GM18508 (cell line): ENCODE results near the gene SLIT1.

Experiments
- ATAC-seq: cut with Tn5 transposase; IDR thresholded peaks from one replicate; pipeline ENCODE4 v1.9.1; 2021; ENCODE audit warnings: moderate number of reproducible peaks; ENCODE audit not compliant: insufficient read depth, unreplicated experiment

The SLIT1 gene

GRCh38 chr10:97056003-97056630 is 129.6 kb downstream of the SLIT1 start:
- no peak for ATAC-seq

- no peak for ATAC-seq
Observed at GRCh38 chr10:97053276-97053675, 132.5 kb downstream of the SLIT1 start.

GRCh38 chr10:97050956-97051496 is 134.7 kb downstream of the SLIT1 start:
- no peak for ATAC-seq

- ATAC-seq = no peak
Observed at GRCh38 chr10:97050205-97050745, 135.5 kb downstream of the SLIT1 start.

DNA sequence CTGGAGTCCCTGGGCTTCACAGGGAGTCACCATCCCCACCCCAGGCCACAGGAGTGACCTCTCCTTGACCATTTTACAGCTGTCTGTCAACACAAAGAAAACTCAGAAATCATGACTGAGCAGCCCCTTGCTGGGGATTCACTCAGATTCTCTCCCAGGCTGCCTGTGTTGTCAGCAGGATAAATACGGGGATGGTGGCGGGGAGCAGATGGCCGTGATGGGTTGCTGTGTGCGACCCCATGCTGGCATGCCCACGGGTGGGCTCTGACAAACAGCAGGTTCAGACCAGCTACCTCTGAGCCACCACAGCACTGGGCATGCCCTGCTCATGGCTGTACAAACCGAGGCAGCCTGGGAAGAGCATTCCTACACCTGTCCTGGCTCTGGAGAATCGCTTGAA is 136.1 kb downstream of the SLIT1 start:
- no peak for ATAC-seq

DNA sequence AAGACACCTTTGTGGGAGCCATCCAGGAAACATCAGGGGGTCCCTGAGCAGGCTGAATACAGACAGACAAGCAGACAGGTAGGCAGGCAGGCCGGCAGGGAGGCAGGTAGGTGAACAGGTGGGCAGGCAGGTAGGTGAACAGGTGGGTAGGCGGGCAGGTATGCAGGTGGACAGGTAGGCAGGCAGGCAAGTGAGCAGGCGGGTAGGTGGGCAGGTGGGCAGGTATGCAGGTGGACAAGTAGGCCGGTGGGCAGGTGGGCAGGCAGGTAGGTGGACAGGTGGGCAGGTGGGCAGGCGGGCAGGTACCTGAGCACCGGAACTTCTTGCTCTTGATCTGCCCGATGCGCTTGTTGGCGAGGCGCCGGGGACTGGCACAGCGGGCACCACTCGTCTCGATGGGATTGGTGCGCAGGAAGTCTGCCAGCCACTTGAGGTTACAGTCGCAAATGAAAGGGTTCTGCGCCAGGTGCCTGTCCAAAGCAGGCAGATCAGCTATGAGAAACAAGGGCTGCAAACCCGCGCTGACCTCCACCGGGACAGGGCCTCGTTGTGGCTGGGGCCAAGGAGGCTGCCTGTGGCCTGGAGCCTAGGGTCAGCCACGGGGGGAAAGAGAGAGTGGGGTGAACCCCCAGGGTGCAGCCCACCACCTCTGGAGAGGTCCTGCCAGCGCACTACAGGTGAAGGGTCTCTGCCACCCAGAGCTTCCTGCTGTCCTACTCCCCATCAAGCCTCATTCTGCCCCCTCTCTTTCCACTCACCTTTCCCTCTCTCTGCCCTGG is 136.9 kb downstream of the SLIT1 start:
- ATAC-seq = no peak

DNA sequence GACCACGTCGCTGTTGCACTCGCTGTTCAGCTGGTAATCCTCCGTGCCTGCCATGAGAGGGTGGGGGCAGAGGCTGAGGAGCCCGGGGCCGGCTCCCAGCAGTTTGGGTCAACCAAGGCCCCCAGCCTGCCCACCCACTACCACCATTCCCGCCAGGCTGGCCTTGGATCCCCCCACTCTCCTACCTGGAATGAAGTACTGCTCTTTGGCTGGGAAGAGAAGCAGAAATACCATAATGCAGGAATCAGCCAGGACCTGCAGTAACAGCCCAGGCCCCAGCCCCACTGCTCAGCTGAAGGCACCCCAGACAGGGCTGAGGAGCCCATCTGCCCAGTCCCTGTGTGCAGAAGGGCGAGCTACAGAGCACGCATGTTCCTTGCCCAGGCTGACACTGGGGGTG is 138.0 kb downstream of the SLIT1 start:
- no peak for ATAC-seq

- ATAC-seq = no peak
Observed at GRCh38 chr10:97047083-97047736, 138.5 kb downstream of the SLIT1 start.

- no peak for ATAC-seq
Observed at GRCh38 chr10:97046456-97047082, 139.2 kb downstream of the SLIT1 start.

- ATAC-seq = no peak
Observed at GRCh38 chr10:97043563-97043855, 142.2 kb downstream of the SLIT1 start.

DNA sequence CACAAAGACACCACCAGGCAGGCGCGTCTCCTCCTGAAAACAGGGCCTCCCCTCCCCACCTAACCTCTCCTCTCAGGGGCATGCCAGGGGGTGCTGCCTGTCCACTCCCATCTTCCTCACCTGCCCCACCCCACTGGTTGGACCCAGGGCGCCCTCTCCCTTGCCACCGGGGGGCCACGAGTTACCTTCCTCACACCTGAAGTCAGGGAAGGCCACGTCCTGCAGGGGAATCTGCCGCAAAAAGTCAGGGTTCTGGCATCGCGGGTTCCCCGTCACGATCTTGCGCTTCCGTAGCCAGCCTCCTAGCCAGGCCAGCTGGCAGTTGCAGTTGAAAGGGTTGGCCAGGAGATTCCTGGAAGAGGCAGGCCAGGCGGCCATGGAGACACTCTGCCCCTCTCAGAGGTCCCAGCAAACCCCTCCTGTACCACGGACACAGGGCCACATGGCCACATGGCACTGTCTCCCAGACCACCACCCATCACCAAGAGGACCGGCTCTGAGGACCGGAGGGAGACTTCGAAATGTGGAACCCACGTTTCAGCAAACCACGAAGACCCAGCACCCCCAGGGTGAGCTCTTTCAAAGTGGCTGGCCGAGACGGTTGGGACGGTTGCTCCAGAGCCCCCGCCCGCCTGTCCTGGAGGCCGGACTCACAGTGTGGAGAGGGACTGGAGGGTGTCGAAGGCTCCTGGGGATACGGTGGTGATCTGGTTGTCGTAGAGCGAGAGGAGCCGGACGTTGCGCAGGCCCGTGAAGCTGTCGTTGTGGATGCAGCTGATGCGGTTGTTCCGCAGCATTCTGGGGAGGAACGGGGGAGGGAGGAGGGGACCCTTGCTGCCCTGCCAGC is 142.8 kb downstream of the SLIT1 start:
- no peak for ATAC-seq

DNA sequence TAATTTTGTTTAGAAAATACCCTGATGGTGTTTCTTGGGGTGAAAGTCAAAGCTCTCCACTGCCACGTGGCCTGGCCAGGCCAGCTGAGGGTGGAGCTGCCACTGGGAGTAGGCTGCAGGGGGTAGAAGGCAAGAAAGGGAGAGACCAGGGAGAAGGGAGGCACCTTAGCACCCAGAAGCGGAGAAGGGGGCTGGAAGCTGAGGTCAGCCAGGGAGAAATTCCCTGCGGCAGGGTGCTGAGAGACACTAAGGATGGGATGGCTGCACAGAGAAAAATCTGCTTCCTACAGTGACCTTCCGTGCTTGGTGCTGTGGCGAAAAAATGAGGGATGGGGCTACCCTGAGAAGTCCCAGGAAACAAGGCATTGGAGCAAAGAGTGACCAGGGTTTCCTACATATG is 143.7 kb downstream of the SLIT1 start:
- no peak for ATAC-seq

GRCh38 chr10:97040706-97041105 is 145.1 kb downstream of the SLIT1 start:
- no peak for ATAC-seq

GRCh38 chr10:97040248-97040584 is 145.5 kb downstream of the SLIT1 start:
- no peak for ATAC-seq

GRCh38 chr10:97039538-97040247 is 146.1 kb downstream of the SLIT1 start:
- no peak for ATAC-seq

DNA sequence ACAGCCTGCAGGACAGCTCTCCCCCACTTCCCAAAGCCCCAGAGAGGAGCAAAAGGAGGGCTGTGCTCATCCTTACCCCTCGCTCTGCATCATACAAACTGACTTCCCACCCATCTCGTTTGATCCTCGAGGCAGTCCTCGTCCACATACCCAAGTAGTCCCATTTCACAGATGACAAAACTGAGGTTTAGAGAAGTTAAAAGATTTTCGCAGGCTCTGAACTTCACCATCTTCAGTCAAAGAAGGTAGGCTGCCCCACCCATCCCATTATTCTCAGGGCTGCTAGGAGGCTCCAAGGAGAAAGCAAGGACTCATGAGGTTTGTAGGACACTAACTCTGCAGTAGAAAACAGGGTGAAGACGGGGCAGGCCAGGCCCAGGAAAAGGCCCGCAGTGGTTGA is 147.1 kb downstream of the SLIT1 start:
- no peak for ATAC-seq

DNA sequence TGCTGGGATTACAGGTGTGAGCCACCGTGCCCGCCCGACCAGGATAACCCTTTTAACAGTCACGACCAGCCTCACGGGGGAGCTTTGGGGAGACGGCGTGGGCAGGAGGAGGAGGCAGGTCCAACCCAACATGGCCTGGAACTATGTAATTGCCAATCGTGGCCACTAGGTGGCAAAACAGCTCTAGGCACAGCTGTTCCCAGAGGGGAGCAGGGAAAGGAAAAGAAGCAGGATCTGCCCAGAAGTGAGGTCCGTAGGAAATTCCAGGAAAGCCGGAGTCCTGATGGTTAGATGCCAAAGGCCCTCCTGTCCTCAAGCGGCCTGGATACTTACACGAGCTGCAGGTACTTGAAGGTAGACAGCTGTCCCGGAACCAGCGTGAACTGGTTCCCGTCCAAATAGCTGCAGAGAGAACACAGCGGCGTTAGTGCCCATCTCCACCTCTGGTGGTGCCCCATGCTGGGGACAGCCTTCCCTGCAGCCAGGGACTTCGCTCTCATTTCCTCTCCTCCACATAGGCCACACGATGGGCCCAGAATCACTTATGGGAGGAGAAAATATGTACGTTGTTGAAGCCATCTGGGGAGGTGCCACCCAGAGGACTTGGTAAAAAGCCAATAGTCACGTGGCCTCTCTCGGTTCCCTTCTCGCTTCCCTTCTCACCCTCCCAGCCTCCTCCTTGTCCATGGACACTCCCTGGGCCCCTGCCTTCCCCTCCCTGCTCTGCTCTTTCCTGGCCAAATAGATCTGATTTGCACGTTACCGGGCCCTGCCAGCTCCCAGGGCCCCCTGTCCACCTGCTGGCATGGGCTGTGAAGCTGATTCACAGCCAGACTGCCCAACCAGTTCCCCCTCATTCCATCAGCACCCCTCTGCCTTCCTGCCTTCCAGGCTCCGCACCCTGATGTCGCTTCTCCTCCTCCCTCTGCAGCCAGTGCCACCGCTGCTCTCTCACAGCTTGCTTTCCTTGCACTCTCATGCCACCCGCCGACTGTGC is 148.1 kb downstream of the SLIT1 start:
- ATAC-seq = no peak
